Brain pericyte (primary cell): Measurements from ENCODE around the gene CAPS.

Experiments used
- DNase-seq: peaks from one replicate; pipeline ENCODE4 v3.0.0-alpha.2; 2012; ENCODE audit warnings: low read depth, low spot score

Gene CAPS

GRCh38 chr19:5908773-5909442 lies 5.1 kb upstream of the CAPS start:
- no peak for DNase-seq

- no peak for DNase-seq
Measured at GRCh38 chr19:5910638-5910907, 3.5 kb upstream of the CAPS start.

GRCh38 chr19:5911366-5911765 lies 2.7 kb upstream of the CAPS start:
- DNase-seq = no peak

GRCh38 chr19:5914358-5914774 lies 312 bp downstream of the CAPS start:
- DNase-seq = no peak

GRCh38 chr19:5914946-5915781 lies 1.1 kb downstream of the CAPS start:
- DNase-seq = no peak

- DNase-seq = no peak
Measured at GRCh38 chr19:5915782-5916165, 1.7 kb downstream of the CAPS start.

- no peak for DNase-seq
Measured at GRCh38 chr19:5916181-5916708, 2.2 kb downstream of the CAPS start.

- no peak for DNase-seq
Measured at GRCh38 chr19:5917431-5918107, 3.5 kb downstream of the CAPS start.

- DNase-seq = no peak
Measured at GRCh38 chr19:5918463-5919079, 4.5 kb downstream of the CAPS start.

- no peak for DNase-seq
Measured at GRCh38 chr19:5921516-5922160, 7.6 kb downstream of the CAPS start.

GRCh38 chr19:5922161-5922545 lies 8.1 kb downstream of the CAPS start:
- DNase-seq = no peak

GRCh38 chr19:5923356-5923755 lies 9.3 kb downstream of the CAPS start:
- no peak for DNase-seq

- DNase-seq = no peak
Measured at GRCh38 chr19:5925830-5926427, 11.9 kb downstream of the CAPS start.

- DNase-seq = peak; percentile 47
Measured at GRCh38 chr19:5926641-5927440, 12.8 kb downstream of the CAPS start.

GRCh38 chr19:5927441-5927821 lies 13.4 kb downstream of the CAPS start:
- no peak for DNase-seq

- no peak for DNase-seq
Measured at GRCh38 chr19:5929179-5929578, 15.1 kb downstream of the CAPS start.

- no peak for DNase-seq
Measured at GRCh38 chr19:5929625-5930024, 15.6 kb downstream of the CAPS start.

GRCh38 chr19:5931251-5931650 lies 17.2 kb downstream of the CAPS start:
- no peak for DNase-seq

GRCh38 chr19:5932146-5932545 lies 18.1 kb downstream of the CAPS start:
- DNase-seq = no peak

GRCh38 chr19:5932609-5933262 lies 18.7 kb downstream of the CAPS start:
- DNase-seq = no peak
